ENCODE data around the gene FARP2.

DNA sequence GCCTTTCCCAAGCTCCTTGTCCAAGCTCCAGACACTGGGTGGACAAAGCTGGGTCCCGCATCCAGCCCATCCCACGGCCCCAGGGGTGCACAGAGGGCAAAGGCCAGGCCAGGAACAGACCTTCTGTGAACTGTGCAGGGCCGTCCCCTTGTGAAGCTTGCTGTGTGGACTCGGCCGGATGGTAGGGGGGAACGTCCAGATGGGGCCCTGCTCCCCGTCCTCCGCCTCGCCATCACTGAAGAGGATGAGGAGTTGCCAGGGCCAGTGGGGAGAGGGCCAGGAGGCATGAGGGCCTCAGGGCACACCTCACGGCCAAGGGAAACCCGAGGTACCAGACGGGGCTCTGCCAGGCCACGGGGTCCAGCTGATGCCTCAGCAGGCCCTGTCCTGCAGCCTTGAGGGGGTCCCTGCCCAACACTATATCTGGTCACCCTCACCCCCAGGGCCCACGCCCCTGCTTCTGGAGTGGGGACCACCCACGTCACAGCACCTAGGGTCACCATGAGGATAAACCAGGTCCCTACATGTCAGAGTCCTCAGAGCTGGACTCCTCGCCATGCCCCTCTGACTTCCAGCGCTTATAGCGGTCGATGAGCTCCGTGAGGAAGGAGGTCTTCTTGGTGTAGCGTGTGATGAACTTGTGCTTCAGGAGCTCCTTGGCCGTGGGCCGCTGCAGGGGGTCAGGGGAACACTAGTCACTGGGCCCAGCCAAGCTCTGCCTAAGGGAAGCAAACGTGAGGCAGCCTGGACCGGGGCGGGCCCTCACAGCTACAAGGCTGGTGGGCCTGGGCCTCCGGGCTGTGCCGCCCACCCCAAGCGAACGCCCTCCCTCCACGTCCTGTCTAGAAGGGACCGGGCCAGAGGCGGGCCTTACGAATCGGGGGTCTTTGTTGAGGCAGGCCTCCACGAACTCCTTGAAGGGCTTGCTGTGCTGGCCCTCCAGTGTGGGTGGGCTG lies 142.3 kb downstream of the FARP2 start:
- TF ChIP-seq RAD21 (IDR thresholded peaks at IDR 0.05; ENCODE audit: low read length): no peak
- TF ChIP-seq POLR2A (IDR thresholded peaks at IDR 0.05; ENCODE audit: low read depth, low read length): no peak
- TF ChIP-seq, protein P1, sequence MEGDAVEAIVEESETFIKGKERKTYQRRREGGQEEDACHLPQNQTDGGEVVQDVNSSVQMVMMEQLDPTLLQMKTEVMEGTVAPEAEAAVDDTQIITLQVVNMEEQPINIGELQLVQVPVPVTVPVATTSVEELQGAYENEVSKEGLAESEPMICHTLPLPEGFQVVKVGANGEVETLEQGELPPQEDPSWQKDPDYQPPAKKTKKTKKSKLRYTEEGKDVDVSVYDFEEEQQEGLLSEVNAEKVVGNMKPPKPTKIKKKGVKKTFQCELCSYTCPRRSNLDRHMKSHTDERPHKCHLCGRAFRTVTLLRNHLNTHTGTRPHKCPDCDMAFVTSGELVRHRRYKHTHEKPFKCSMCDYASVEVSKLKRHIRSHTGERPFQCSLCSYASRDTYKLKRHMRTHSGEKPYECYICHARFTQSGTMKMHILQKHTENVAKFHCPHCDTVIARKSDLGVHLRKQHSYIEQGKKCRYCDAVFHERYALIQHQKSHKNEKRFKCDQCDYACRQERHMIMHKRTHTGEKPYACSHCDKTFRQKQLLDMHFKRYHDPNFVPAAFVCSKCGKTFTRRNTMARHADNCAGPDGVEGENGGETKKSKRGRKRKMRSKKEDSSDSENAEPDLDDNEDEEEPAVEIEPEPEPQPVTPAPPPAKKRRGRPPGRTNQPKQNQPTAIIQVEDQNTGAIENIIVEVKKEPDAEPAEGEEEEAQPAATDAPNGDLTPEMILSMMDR (conservative IDR thresholded peaks at IDR 0.05; ENCODE audit: low read depth, low read length): no peak
- TF ChIP-seq MXI1 (IDR thresholded peaks at IDR 0.05; ENCODE audit: borderline replicate concordance, low read depth, low read length): no peak
- TF ChIP-seq CEBPB (IDR thresholded peaks at IDR 0.05; ENCODE audit: low read depth, low read length): no peak
- TF ChIP-seq, protein P2, sequence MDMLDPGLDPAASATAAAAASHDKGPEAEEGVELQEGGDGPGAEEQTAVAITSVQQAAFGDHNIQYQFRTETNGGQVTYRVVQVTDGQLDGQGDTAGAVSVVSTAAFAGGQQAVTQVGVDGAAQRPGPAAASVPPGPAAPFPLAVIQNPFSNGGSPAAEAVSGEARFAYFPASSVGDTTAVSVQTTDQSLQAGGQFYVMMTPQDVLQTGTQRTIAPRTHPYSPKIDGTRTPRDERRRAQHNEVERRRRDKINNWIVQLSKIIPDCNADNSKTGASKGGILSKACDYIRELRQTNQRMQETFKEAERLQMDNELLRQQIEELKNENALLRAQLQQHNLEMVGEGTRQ (IDR thresholded peaks at IDR 0.05; ENCODE audit: low read depth, low read length): no peak
- no peak for TF ChIP-seq MAZ (IDR thresholded peaks at IDR 0.05; ENCODE audit: borderline replicate concordance, low read depth, low read length)

Data from IMR-90 (cell line).